IPS-NIHi7 (cell line): Measurements from ENCODE around the gene SPTAN1.

Source experiments
- DNase-seq: peaks from one replicate; pipeline ENCODE4 v3.0.0; 2012; ENCODE audit warnings: mixed read lengths; ENCODE audit errors: extremely low spot score

The SPTAN1 gene

GRCh38 chr9:128600099-128600498 is 47.7 kb downstream of the SPTAN1 start:
- no peak for DNase-seq

- DNase-seq = no peak
These were observed 51.3 kb downstream of the SPTAN1 start for GRCh38 chr9:128603697-128604096.

- no peak for DNase-seq
These were observed 55.4 kb downstream of the SPTAN1 start for GRCh38 chr9:128607642-128608350.

GRCh38 chr9:128610897-128611296 is 58.5 kb downstream of the SPTAN1 start:
- no peak for DNase-seq

- DNase-seq = no peak
These were observed 59.4 kb downstream of the SPTAN1 start for GRCh38 chr9:128611600-128612394.

GRCh38 chr9:128614728-128615127 is 62.3 kb downstream of the SPTAN1 start:
- DNase-seq = no peak

GRCh38 chr9:128615571-128615970 is 63.2 kb downstream of the SPTAN1 start:
- DNase-seq = no peak

GRCh38 chr9:128617943-128618342 is 65.6 kb downstream of the SPTAN1 start:
- no peak for DNase-seq

- no peak for DNase-seq
These were observed 66.7 kb downstream of the SPTAN1 start for GRCh38 chr9:128619127-128619526.

- DNase-seq = no peak
These were observed 67.4 kb downstream of the SPTAN1 start for GRCh38 chr9:128619779-128620178.

GRCh38 chr9:128621730-128622455 is 69.5 kb downstream of the SPTAN1 start:
- DNase-seq = no peak

- no peak for DNase-seq
These were observed 72.2 kb downstream of the SPTAN1 start for GRCh38 chr9:128624566-128624965.

- DNase-seq = no peak
These were observed 73.2 kb downstream of the SPTAN1 start for GRCh38 chr9:128625391-128626146.

- DNase-seq = no peak
These were observed 73.8 kb downstream of the SPTAN1 start for GRCh38 chr9:128626181-128626580.

- no peak for DNase-seq
These were observed 74.8 kb downstream of the SPTAN1 start for GRCh38 chr9:128627127-128627715.

GRCh38 chr9:128627906-128628305 is 75.5 kb downstream of the SPTAN1 start:
- no peak for DNase-seq

- DNase-seq = no peak
These were observed 76.2 kb downstream of the SPTAN1 start for GRCh38 chr9:128628471-128629048.

GRCh38 chr9:128629136-128629535 is 76.7 kb downstream of the SPTAN1 start:
- no peak for DNase-seq

GRCh38 chr9:128629852-128630545 is 77.6 kb downstream of the SPTAN1 start:
- DNase-seq = no peak

- no peak for DNase-seq
These were observed 79.2 kb downstream of the SPTAN1 start for GRCh38 chr9:128631636-128632035.
